GM12874 (cell line): ENCODE measurements around the gene AGMO.

Experiments
- TF ChIP-seq, protein P1 (sequence below): IDR thresholded peaks from 2 replicates; pipeline ENCODE4 v1.5.1; 2011; ENCODE audit warnings: low read depth, mild to moderate bottlenecking, control low read depth, low read length, moderate library complexity; ENCODE audit not compliant: insufficient read depth

Gene AGMO

DNA sequence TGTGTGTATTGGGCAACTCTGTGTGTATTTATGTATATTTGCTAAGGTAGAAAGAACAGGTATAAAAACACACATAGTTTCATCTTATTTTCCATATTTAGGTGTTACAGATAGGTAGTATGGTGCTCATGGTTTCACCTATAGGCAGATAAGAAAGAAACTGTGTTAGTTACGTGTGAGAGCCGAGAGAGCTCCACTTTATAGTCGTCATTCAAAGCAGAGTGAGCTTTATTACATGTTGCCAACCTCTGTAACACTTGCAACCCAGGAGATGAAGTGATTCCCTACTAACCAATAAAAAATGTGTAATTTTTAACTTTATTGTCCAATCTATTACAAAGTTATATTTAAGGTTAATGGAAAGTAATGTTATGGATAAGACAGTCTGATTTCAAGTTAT is 121.3 kb downstream of the AGMO start:
- TF ChIP-seq, protein P1, sequence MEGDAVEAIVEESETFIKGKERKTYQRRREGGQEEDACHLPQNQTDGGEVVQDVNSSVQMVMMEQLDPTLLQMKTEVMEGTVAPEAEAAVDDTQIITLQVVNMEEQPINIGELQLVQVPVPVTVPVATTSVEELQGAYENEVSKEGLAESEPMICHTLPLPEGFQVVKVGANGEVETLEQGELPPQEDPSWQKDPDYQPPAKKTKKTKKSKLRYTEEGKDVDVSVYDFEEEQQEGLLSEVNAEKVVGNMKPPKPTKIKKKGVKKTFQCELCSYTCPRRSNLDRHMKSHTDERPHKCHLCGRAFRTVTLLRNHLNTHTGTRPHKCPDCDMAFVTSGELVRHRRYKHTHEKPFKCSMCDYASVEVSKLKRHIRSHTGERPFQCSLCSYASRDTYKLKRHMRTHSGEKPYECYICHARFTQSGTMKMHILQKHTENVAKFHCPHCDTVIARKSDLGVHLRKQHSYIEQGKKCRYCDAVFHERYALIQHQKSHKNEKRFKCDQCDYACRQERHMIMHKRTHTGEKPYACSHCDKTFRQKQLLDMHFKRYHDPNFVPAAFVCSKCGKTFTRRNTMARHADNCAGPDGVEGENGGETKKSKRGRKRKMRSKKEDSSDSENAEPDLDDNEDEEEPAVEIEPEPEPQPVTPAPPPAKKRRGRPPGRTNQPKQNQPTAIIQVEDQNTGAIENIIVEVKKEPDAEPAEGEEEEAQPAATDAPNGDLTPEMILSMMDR, result no peak

- TF ChIP-seq, protein P1, result no peak
Measured at GRCh38 chr7:15439853-15440252, 122.0 kb downstream of the AGMO start.

DNA sequence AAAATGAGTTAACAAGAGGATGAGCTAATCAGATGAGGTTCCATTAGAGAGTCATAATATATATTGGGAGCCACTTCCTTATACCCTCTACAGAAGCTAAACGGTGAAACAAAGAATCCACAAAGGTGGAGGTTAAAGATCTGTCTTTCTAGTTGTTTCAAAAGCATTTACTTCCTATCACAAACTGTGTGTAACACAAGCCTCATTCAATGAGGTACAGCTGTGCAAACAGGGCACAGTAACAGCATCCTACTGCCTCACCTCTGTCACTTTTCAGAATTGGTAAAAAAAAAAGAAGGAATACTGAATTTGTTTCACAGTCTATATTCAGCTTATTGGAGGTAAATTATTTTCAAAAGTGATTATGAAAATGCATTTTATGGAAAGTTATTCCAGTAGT is 128.7 kb downstream of the AGMO start:
- TF ChIP-seq, protein P1, result no peak

GRCh38 chr7:15430911-15431310 is 130.9 kb downstream of the AGMO start:
- TF ChIP-seq, protein P1, result no peak

DNA sequence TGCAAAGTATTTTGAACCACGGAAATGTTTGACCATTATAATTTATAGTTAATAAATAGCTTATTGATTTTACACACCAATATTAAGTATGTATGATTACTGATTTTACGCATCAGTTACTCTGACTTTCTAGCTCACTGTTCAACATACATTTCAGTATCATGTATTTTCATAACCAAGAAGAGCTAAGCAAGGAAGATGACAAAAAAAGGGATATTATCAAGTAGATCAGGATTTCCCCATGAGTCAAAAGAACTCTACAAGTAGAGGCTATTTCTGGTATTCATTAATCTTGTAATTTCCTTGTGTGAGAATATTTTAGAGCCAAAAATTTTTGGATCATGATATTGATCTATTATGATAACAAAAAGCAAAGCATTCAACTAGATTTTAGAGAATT is 131.6 kb downstream of the AGMO start:
- TF ChIP-seq, protein P1, result no peak

DNA sequence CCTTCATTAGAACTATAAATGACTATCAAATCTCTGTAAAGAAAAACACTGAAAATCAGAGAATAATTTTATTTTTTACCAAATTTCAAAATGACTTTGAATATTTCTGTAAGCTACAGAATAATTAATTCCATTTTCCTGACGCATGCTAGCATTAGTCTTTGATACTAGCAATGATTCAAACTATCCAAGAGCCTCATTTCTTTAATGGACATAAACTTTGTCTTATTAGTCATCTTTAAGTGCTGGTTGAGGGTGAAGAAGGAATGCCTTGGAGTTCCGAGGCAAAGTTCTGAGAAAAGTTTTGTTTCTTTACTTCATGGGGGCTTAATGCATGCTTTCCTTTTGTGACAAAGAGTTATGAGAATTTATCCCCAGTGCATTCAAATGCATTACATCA is 137.3 kb downstream of the AGMO start:
- TF ChIP-seq, protein P1, result no peak

DNA sequence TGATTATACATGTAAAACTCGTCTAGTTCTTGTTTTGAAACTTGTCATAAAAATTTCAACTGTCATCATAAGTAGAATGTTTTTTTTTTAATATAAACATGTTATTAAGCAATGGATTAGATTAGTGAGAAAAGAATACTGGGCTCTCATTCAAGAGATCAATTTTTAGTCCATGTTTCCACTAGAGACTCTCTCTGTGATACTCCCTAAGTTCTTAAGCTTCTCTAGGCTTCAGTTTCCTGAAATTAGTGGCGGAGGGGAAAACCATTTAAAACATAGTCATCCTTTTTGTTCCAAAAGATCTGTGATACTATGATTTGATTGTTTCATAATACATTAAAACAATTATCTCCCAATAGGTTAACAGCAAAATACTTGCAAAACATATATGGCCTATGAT is 142.2 kb downstream of the AGMO start:
- TF ChIP-seq, protein P1, result no peak

DNA sequence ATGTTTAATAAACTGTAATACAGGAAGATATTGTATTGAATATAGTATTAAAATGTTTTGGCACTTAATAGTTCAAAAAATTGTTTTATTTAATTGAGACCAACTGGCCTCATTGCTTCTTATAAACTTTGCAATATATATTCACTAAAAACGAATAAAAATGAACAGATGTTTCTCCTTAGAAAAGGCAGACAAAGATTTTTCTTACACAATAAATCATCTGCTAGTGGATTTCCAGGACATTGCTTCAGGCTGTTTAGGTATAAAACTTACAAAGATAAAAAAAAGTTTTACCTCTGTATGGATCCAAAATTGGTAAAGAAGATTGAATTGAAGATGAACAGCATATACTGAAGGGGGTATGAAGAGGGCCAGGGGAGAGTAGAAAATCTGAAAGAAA is 143.6 kb downstream of the AGMO start:
- TF ChIP-seq, protein P1, result no peak
